Right ventricle myocardium inferior (tissue), 1 donor: Measurements from ENCODE around the gene CCDC196. TPM values are rescaled to one million over a fixed set of nuclear protein-coding genes. Genes with fewer than 3 reads are reported as not detected.
A peak's percentile ranks its signal among the peaks of the same experiment; 100 is the strongest.
"Not testable (repeated sequence)": the region's sequence is repeated elsewhere in the genome, so short reads cannot be mapped to it uniquely, and the experiment has no call there.

Source experiments
- ATAC-seq: fragments of 200-7000 bp; cut with Tn5 transposase; one replicate; pipeline ENCODE4 v1.9.1; 2020; ENCODE audit warnings: mild to moderate bottlenecking, moderate library complexity
- DNase-seq: peaks from one replicate; pipeline ENCODE4 v3.0.0; 2021; ENCODE audit errors: missing footprints
- intact Hi-C: fragments of 100-400 bp; cut with DNase I; formaldehyde crosslinking; loops from one replicate; pipeline ENCODE4 v1.11.0; 2022
- total RNA-seq: library from RNA; stranded (reverse); fragmentation: NEBNext Ultra II Directional; extraction: Animal tissue kit (Norgen Biotek cat#: 25700); gene quantifications from one replicate; pipeline ENCODE4 v1.2.1, GENCODE V29; 2021
- donor health status: DM: no; HTN: yes; CAD: no; lungs with severe emphysema.

Gene CCDC196
- total RNA-seq, 1 donor from 2014 or later, result not detected

DNA sequence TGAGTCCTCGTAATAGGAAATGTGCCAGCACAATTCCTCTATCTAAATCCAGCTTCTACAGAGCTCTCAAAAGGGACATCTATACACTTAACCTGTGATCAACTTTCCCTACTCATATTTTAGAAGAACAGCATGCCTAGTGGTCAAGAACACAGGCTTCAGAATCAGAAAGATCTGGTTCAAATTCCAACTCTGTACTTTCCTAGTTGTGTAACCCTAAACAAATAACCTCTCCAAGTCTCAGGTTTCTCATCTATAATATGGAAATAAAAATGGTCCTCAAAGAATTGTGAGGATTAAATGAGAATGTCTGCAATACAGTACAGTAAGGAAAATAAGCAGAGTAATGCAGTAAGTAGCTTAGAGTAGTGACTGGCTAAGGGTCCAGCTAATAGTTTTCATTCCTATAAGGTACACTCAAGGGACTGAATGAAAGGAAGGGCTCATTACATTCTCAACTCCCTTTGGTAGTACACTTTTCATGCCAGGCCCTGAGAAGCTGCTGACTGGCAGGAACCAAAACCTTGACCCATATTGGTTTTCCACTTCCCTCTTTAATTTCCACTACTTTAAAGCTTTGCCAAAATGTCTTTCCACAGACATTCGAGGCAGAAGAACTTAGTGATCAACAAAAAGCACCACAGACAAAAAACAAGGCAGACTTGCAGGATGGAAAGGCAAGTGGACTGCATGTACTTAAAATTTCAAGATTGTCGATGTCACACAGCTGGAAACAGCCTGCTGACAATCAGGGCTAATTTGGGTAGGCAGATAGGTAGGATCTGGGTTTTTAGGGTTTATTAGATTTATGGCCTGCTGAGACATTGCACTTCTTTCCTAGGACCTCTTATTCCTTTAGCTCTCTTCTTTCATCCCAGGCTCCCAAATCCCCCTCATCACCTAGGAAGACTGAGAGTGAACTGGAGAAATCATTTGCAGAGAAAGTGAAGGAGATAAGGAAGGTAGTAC, 4.3 kb downstream of the CCDC196 start:
- DNase-seq, result no peak
- no peak for ATAC-seq
- intact Hi-C loops, result loop anchor here (10.0 kb wide), 1 partner anchor 254 kb away; no protein-coding TSS in a partner anchor

DNA sequence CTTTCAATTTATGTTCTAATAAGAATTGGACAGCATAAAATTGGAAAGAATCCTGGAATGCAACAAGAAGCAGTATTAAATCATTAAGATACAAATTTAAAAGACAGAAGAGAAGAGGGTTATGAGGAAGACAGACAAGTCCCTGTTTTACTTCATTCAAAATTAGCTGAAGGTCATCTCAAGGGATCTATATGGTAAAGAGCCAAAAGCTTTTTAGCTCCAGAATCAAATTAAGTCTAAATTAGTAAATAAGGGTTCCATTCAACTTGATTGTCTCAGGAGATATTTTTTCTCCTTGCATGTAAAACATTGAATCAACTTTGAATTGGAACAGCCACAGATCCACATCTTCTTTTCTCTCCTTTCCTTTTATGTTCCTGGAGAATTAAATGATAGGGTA, 7.6 kb downstream of the CCDC196 start:
- DNase-seq (no peak), ATAC-seq (no peak)
- intact Hi-C loops, result loop anchor here (10.0 kb wide), 1 partner anchor 251 kb away; no protein-coding TSS in a partner anchor

DNA sequence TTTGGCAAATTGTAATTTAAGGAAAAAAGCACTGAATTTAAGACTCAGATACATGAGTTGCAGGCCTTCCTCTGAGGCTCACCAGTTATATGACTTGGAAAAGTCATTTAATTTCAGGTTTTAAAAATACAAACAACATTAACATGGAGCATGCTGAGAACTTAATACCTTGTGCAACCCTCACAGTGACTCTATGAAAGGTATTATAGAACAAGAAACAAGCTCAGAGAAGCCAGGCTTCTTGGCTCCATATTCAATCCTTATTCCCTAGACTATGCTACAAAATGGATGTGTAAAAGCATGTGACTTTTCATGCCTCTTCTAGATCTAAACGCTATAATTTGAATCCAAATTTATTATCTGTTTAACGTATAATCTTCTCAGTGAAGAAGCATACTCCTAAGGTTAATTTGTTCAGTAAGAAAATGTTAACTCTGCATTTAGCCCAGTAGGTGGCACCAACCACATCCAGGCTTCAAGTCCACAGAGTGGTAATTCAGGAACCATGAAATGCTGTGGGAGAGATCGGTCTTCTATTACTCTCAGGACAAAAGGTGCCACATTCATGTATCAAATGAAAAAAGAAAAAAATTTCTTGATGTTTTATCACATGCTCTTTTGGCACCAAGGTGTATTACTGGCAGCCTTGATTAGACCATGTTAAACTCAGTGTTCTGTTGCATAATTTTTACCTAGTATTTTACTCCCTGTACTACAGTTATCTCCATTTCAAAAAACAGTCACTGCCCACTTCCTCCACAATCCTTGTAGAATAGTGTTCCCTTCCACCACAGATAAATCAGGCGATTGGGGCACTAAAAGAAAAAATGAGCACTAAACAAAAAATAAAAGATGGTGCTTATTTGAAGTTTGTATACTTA, 9.3 kb downstream of the CCDC196 start:
- intact Hi-C loops, result loop anchor here (5.0 to 10.0 kb wide), 3 partner anchors 72 to 249 kb away; no protein-coding TSS in a partner anchor
- ATAC-seq (peak; percentile 84), DNase-seq (no peak)

DNA sequence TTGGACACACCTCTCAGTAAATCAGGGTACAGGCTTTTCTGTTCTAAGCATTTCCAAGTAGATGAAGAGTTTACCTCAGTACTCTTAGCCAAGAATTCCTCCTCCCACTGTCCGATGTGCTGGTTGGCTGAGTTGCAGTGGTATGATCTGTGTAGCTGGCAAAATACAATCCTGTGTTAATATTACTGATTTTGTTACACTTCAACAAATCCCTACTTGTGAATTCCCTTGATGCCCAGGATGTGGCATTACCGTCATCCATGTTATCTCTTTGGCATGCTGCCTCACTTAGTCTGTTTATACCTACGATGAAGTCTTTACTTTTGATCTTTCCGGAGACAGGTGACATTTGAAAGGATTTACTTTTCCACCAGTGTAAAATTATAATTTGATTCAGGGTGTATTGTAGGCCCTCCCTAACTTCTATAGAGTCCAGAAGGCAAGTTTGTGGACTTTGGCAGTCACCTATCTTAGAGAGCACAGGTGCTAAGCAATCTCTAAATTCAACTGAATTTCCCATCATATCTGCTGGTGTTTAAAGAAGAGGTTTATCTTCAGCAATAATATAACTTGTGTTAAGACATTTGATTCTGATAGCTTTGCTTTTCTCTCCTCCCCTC, 10.1 kb downstream of the CCDC196 start:
- intact Hi-C loops, result loop anchor here (5.0 to 10.0 kb wide), 3 partner anchors 71 to 249 kb away; no protein-coding TSS in a partner anchor

DNA sequence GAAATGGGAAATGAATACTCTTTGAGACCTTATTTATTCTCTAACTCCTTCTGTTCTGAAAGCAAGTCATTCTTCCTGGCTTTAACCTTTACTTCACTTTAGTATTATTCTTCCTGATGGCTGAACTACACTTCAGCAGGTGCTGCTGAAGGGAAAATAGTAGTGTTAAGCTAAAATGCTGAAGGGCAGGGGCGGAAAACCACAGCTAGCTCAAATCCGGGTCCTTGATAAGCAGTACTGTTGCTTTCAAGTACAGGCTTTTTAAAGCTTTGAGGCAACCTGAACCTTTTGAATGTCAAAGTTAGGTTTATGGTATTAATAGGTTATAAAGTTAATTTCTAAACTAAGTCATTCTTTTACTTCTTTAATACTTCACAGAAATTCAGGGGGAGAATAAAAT, 10.7 kb downstream of the CCDC196 start:
- intact Hi-C loops, result loop anchor here (5.0 to 10.0 kb wide), 3 partner anchors 70 to 248 kb away; no protein-coding TSS in a partner anchor
- ATAC-seq, result no peak
- DNase-seq, result no peak

More for the DNA sequence above, 10.1 kb downstream of the CCDC196 start:
- ATAC-seq (no peak), DNase-seq (no peak)

DNA sequence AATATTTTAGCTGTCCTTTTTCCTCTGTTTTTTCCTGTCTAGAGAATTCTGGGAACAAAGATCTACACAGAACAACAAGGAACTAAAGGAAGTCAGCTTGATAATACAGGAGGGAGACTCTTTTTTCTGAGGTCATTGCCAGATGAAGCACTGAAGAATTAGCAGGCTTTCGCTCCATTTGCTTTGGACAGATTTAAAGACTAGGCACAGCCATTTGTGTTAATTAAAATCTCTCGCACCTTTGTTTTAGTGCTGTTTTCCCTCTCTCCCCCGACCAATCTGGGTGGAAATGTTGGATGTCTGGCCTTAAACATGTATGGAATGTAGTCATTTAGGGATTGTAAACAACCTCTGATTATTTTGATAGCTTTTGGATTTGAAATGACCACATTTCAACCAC, 12.1 kb downstream of the CCDC196 start:
- ATAC-seq (no peak), DNase-seq (no peak)
- intact Hi-C loops, result loop anchor here (5.0 to 10.0 kb wide), 3 partner anchors 69 to 246 kb away; no protein-coding TSS in a partner anchor

DNA sequence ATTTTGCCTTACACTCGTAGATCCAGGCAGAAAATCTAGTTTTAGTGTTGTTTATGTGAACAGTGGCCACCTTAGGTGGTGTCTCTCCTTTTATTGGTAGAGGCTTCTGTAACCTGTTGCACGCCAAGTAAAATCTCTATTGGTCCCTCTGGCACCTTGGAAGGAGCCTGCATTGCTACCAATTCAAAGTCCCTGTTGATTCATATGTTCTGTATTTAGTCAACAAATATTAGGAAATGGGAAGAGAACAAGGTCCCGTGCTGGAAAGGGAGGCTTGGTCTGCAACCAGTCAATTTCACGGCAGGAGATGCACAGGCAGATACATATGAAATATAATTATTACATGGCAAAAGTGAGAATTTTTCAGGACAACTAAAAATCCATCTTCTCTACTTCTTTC, 15.4 kb downstream of the CCDC196 start:
- ATAC-seq (no peak), DNase-seq (no peak)
- intact Hi-C loops, result loop anchor here (10.0 kb wide), 1 partner anchor 743 kb away; the partner anchor contains the start of gene PALS1

DNA sequence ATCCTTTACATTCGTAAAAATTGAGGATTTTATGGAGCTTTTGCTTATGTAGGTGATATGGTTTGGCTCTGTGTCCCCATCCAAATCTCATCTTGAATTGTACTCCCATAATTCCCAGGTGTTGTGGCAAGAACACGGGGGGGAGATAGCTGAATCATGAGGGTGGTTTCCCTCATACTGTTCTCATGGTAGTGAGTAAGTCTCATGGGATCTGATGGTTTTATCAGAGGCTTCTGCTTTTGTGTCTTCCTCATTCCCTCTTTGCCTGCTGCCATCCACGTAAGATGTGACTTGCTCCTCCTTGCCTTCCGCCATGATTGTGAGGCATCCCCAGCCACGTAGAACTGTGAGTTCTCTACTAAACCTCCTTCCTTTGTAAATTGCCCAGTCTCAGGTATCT, 16.7 kb downstream of the CCDC196 start:
- intact Hi-C loops, result loop anchor here (10.0 kb wide), 1 partner anchor 742 kb away; the partner anchor contains the start of gene PALS1
- not testable (repeated sequence) for DNase-seq, ATAC-seq

DNA sequence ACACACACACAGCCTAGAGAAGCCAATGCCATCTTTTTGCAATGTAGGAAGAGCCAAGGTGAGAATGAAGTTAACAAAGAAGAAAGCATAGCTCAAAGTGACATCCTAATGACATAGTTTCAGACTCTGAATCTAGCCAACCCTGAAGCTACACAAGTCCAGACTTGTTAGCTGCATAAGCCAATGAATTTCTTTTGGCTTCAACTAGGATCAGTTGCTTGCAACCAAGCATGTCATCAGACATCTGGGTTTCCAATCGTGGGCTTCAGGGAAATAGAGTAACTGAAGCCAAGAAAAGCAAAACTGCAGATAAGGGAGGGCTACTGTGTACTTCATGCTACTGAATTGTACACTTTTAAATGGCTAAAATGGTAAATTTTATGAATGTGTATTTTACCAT, 17.4 kb downstream of the CCDC196 start:
- no peak for ATAC-seq
- DNase-seq, result no peak
- intact Hi-C loops, result loop anchor here (10.0 kb wide), 1 partner anchor 741 kb away; the partner anchor contains the start of gene PALS1

DNA sequence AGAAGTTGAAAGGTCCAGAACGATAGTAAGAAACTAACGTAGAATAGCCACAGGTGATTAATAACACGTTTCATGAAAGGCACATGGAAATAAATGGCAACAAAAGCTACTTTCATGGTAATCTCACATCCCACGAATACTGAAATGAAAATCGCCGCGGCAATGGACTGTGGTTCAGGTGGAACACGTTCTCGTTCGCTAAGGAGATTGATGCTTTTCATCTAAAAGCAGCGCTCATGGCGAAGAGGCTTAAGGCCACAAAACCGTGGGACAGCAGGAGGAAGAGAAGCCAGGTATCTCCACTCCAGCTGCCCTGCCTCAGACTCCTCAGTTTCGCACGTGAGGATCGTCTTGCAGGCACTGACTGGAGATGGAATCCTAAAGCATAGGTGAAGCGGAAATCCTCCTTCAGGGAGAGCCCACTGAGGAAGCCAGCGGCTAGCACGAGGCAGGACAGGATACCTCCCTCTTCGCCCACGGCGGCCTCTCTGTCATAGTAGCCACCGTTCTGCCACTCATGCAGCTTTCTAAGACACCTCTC, 21.1 kb downstream of the CCDC196 start:
- ATAC-seq, result peak; percentile 21
- intact Hi-C loops, result loop anchor here (5.0 to 10.0 kb wide), 2 partner anchors 145 to 738 kb away; partner anchors contain the start of gene PALS1

DNA sequence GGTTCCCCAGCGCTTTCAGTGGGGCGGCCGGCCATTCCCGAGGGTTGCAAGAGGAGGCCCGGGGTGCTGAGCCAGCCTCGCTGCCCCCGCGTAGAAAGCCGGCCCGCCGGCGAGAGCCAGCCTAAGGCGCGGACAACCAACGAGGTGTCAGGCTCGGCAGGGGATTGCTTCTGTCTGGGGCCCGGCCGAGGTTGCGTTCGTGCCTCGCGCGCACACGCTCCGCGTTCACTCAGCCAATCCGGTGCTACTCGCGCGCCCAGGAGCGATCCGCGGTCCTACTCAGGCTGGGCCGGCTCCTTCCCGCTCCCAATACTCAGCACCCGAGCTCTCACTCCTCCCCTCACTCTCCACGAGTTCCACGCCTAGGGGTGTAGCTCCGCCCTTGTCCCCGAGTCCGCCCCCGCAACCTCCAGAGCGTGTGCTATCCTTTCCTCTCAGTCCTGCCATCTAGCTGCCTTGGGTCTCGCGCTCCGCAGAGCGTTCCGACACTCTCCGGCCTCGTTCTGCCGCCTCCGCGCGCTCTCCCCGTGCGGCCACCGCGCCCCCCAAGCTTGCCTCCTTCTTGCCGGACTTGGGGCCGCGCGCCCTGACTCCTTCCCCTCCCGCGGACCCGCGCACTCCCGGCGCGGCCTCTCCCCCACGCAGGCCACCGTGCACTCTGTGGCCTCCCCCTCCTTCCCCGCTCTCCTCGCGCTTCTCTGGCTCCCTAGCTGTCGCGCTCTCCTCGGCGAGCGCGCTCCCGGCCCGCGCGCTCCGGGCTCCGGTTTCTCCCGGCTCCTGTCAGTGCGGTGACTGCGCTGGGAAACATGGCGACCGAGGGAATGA, 21.8 kb downstream of the CCDC196 start, which contains the start of gene GPHN:
Gene GPHN (plus strand): TSS at position 426 of the 825 bp plus-strand sequence.
- ATAC-seq (peak; percentile 99), DNase-seq (peak; percentile 96)
- intact Hi-C loops, result loop anchor here (5.0 to 10.0 kb wide), 2 partner anchors 144 to 737 kb away; partner anchors contain the start of gene PALS1

More for the DNA sequence above, 21.1 kb downstream of the CCDC196 start:
- no peak for DNase-seq

DNA sequence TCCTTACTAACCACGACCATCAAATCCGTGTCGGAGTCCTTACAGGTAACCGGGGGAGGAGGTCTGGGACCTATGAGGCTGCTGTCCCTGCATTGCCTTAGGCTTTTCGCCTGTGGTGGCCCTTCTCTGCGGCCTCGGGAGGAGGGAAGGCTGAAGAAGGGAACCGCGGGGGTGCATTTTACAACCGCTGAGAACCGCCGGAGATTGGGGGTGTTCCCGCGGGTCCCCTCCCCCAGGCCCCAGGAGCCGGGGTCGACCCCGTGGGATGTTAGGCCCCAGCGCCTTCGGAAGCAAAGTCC, 22.3 kb downstream of the CCDC196 start:
- intact Hi-C loops, result loop anchor here (5.0 to 10.0 kb wide), 2 partner anchors 144 to 736 kb away; partner anchors contain the start of gene PALS1
- ATAC-seq, result no peak
- DNase-seq, result no peak

DNA sequence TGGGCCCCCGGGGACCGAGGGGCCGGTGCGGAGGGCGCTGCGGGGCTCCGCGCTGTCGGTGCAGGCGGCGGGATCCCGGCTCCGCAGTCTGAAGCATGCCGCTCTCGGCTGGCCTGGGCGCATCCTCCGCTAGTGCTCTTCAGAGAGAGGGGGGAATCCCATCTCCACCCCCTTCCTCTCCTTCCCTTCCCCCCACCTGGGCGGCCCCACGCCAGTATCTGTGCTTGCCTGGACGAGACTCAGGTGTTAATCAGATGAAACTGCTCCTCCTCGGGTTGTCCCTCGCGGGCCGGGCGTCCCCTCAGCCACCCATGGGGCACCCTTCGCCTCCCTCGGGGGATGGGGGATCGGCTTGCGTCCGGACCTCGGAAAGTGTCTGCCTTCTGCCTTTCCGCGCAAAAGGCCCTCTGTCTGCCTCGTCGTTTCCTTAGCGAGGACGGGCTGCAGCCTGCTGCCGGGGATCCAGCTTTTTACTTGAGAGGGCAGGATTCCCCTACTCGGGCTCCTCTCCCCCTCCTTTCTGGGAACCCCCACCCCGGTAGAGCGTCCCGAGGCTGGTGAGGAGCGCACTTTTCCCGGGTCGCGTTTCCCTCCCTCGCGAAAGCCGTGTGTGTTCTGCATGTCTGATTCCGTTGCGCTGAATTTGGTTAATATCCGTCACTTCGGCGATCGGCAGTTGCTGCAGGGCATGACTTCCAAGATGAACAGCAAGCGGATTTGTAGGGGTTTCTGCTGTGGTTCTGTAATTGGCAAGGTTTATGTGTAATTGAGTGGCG, 22.9 kb downstream of the CCDC196 start:
- ATAC-seq (peak; percentile 8), DNase-seq (peak; percentile 71)
- intact Hi-C loops, result loop anchor here (5.0 to 10.0 kb wide), 2 partner anchors 143 to 736 kb away; partner anchors contain the start of gene PALS1

DNA sequence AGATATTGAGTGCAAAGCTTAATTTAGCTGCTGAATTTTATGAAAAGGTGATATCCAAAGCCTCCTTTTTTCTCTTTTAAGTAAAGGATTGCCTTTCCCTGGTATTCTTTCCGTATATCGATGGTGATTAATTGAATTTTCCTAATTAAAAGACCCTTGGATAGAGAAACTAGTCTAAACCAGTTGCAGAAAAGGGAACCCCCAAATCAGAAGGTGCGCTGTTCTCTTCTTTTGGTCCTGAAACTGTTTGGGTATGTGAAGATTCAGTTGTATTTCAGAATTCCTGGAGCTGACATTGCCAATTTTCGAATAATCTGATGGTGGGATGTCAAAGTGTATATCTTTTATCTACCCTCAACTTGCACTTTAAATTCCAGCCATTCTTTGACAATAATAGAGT, 23.7 kb downstream of the CCDC196 start:
- no peak for ATAC-seq
- no peak for DNase-seq
- intact Hi-C loops, result loop anchor here (5.0 to 10.0 kb wide), 2 partner anchors 142 to 735 kb away; partner anchors contain the start of gene PALS1

DNA sequence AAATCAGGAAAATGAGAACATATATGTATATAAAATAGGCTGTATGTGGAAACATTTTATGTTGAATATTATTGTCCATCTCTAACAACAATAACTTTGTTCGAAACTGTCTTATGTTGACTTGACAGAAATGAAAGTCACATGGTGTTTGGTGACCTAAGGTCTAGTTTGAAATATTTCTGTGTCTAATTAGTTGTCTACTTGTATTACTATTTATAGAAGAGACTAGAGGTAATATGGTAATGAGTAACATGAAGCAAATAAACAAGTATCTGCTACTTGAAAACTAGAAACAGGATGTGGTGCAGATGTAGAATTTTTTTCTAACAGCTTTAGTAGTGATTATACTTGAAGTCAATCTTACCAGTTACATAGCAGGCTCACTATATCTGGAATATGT, 25.7 kb downstream of the CCDC196 start:
- ATAC-seq, result no peak

DNA sequence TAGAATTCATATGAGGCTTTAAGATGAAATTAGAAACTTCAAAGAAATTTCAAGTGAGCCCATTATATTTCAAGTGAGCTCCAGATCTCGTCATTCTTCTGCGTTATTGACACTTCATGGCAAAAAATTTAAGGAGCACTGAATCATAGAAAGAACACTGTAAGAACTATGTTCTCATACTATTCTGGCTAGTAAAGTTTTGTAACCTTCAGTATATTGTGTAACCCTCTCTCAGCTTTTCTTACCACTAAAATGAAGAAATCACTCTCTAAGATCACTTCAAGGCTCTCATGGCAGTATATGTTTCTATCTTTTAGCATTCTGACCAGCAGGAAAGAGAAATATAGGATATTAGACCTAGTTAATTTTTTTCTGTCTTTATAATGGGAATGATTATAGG, 28.0 kb downstream of the CCDC196 start:
- intact Hi-C loops, result no loop called here
- no peak for ATAC-seq

More for the DNA sequence above, 25.7 kb downstream of the CCDC196 start:
- no peak for DNase-seq
- intact Hi-C loops, result no loop called here

More for the DNA sequence above, 28.0 kb downstream of the CCDC196 start:
- DNase-seq, result no peak
